Neural crest cell (in vitro differentiated cells): ENCODE measurements around the gene CD83. TPM values are rescaled to one million over a fixed set of nuclear protein-coding genes. Genes with fewer than 3 reads are reported as not detected.

Experiments used
- DNase-seq: peaks from one replicate; pipeline ENCODE4 v3.0.0; 2021; ENCODE audit warnings: low read depth, mixed read lengths, low spot score
- H3K27ac Mint-ChIP-seq: one replicate; pipeline ENCODE4 v1.8.0; 2021; ENCODE audit warnings: mild to moderate bottlenecking, mixed read lengths; ENCODE audit not compliant: unreplicated experiment
- H3K27me3 Mint-ChIP-seq: 2 replicates; pipeline ENCODE4 v1.8.0; 2021; ENCODE audit warnings: low read depth, mild to moderate bottlenecking, mixed read lengths
- H3K36me3 Mint-ChIP-seq: 2 replicates; pipeline ENCODE4 v1.8.0; 2021; ENCODE audit warnings: low read depth, mild to moderate bottlenecking, mixed read lengths
- H3K4me1 Mint-ChIP-seq: 2 replicates; pipeline ENCODE4 v1.8.0; 2021; ENCODE audit warnings: mixed read lengths
- H3K4me3 Mint-ChIP-seq: one replicate; pipeline ENCODE4 v1.8.0; 2021; ENCODE audit warnings: mild to moderate bottlenecking, mixed read lengths
- H3K9me3 Mint-ChIP-seq: 2 replicates; pipeline ENCODE4 v1.8.0; 2021; ENCODE audit warnings: mixed read lengths
- CTCF ChIP-seq: fragments of 200-600 bp; sonication (generic); conservative IDR thresholded peaks from 2 replicates; pipeline ENCODE4 v1.5.0; 2021; ENCODE audit warnings: antibody characterized with exemption, mild to moderate bottlenecking
- total RNA-seq: library from RNA; stranded (reverse); gene quantifications from 2 replicates; pipeline ENCODE4 v1.2.1, GENCODE V29; 2021

The CD83 gene
- total RNA-seq, 1 donor from 2014 or later, result 7.9 TPM

GRCh38 chr6:14074476-14075094 is 43.0 kb upstream of the CD83 start:
- no peaks in the 10 kb centered on the region for H3K9me3 Mint-ChIP-seq
- no peaks in the 10 kb centered on the region for H3K27me3 Mint-ChIP-seq
- no peak overlapping the region for H3K27ac Mint-ChIP-seq
- H3K4me1 Mint-ChIP-seq, result peaks cover 13% of the 10 kb centered on the region
- no peak for TF ChIP-seq CTCF
- no peak overlapping the region for H3K4me3 Mint-ChIP-seq
- no peak for DNase-seq
- no peaks in the 10 kb centered on the region for H3K36me3 Mint-ChIP-seq

- no peak overlapping the region for H3K4me3 Mint-ChIP-seq
- H3K9me3 Mint-ChIP-seq, result no peaks in the 10 kb centered on the region
- no peaks in the 10 kb centered on the region for H3K36me3 Mint-ChIP-seq
- H3K27ac Mint-ChIP-seq, result no peak overlapping the region
- no peak for TF ChIP-seq CTCF
- no peaks in the 10 kb centered on the region for H3K27me3 Mint-ChIP-seq
- peaks cover 17% of the 10 kb centered on the region for H3K4me1 Mint-ChIP-seq
- no peak for DNase-seq
These were observed 42.5 kb upstream of the CD83 start for GRCh38 chr6:14075095-14075503.

DNA sequence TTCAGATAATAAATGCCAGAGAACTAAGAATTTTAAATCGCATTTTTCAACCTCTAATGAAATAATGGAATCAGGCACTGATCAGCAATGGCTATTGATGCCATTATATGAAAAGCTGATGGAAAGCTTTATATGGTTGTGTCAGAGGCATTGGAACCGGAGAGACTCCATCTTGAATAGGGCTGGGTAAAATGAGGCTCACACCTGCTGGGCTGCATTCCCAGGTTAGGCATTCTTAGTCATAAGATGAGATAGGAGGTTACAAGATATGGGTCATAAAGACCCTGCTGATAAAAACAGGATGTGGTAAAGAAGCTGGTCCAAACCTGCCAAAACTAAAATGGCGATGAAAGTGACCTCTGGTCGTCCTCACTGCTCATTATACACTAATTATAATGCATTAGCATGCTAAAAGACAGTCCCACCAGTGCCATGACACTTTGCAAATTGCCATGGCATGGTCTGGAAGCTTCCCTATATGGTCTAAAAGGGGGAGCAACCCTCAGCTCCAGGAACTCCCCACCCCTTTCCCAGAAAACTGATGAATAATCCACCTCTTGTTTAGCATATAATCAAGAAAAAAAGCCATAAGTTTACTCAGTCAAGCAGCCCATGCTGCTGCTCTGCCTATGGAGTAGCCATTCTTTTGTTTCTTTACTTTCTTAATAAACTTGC is 40.2 kb upstream of the CD83 start:
- Mint-ChIP-seq H3K27ac (no peak overlapping the region), H3K27me3 (no peaks in the 10 kb centered on the region), H3K4me3 (no peak overlapping the region), H3K4me1 (peaks cover 17% of the 10 kb centered on the region), H3K36me3 (no peaks in the 10 kb centered on the region), H3K9me3 (no peaks in the 10 kb centered on the region)
- no peak for DNase-seq
- no peak for TF ChIP-seq CTCF

GRCh38 chr6:14079433-14079832 is 38.1 kb upstream of the CD83 start:
- H3K9me3 Mint-ChIP-seq, result no peaks in the 10 kb centered on the region
- peaks cover 17% of the 10 kb centered on the region for H3K4me1 Mint-ChIP-seq
- no peak for DNase-seq
- no peak overlapping the region for H3K27ac Mint-ChIP-seq
- no peaks in the 10 kb centered on the region for H3K36me3 Mint-ChIP-seq
- H3K27me3 Mint-ChIP-seq, result no peaks in the 10 kb centered on the region
- TF ChIP-seq CTCF, result no peak
- no peak overlapping the region for H3K4me3 Mint-ChIP-seq

DNA sequence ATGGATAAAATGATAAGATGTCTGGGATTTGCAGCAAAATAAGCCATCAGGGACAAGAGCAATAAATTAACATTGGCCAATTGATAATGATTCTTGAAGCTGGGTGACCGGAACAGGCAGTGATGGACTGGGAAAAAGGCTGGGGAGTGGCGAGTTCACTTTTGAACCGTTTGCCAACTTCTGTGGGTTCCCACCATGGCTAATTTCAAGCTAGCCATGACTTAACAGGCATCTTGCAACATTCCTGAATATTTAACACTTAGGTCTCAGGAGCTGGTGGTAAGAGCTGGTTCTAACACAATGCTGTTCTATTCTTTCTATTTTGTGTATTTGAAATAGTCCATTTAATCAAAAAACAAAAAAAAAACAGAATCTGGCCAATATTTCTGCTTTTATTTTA is 37.6 kb upstream of the CD83 start:
- no peak for TF ChIP-seq CTCF
- H3K36me3 Mint-ChIP-seq, result no peaks in the 10 kb centered on the region
- H3K27ac Mint-ChIP-seq, result no peak overlapping the region
- peaks cover 19% of the 10 kb centered on the region for H3K4me1 Mint-ChIP-seq
- no peaks in the 10 kb centered on the region for H3K9me3 Mint-ChIP-seq
- H3K4me3 Mint-ChIP-seq, result no peak overlapping the region
- H3K27me3 Mint-ChIP-seq, result no peaks in the 10 kb centered on the region
- DNase-seq, result no peak
